ENCODE measurements around the gene GATAD2A.

The GATAD2A gene

DNA sequence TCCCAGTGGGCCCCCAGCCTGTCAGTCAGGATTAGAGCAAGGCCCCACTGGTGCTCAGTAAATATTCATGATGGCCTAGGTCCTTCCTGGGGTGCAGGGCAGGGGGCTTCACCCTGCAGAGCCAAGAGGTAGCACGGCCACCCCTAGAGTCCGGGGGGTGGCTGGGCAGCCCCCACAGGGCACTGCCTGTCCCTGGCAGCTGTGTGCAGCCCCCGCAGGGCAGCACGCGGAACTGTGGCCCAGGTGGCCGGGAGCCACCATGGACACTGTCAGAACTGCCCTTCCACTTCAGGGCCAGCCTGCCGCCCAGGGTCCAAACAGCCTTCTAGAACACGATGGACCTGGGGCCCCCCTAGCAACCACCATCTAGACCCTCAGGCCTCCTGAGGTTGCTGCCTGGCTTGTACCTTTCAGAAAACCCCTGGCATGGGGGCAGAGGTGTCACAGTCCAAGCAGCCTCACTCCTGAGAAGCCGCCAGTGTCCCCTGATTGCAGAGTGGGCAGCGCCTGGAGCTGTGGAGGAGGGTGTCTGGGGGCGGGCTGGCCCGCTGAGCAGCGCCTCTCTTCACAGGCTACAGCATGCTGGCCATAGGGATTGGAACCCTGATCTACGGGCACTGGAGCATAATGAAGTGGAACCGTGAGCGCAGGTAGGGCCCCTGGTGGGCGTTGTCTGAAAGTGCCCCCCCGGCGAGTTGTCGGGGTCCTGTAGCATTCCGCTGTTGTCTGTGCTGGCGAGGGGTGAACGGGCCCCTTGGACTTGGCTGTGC is 120.3 kb downstream of the GATAD2A start:
- no peak overlapping the region for H3K4me3 ChIP-seq (ENCODE audit: low read depth, low read length)
- DNase-seq (ENCODE audit: low read depth), result no peak
- TF ChIP-seq, protein P1, sequence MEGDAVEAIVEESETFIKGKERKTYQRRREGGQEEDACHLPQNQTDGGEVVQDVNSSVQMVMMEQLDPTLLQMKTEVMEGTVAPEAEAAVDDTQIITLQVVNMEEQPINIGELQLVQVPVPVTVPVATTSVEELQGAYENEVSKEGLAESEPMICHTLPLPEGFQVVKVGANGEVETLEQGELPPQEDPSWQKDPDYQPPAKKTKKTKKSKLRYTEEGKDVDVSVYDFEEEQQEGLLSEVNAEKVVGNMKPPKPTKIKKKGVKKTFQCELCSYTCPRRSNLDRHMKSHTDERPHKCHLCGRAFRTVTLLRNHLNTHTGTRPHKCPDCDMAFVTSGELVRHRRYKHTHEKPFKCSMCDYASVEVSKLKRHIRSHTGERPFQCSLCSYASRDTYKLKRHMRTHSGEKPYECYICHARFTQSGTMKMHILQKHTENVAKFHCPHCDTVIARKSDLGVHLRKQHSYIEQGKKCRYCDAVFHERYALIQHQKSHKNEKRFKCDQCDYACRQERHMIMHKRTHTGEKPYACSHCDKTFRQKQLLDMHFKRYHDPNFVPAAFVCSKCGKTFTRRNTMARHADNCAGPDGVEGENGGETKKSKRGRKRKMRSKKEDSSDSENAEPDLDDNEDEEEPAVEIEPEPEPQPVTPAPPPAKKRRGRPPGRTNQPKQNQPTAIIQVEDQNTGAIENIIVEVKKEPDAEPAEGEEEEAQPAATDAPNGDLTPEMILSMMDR (IDR thresholded peaks at IDR 0.05; ENCODE audit: insufficient read depth, low read depth, low read length, missing control alignments), result no peak

GRCh38 chr19:19526581-19527370 is 121.3 kb downstream of the GATAD2A start:
- H3K4me3 ChIP-seq (ENCODE audit: low read depth, low read length), result no peak overlapping the region
- TF ChIP-seq, protein P1 (IDR thresholded peaks at IDR 0.05; ENCODE audit: insufficient read depth, low read depth, low read length, missing control alignments), result no peak
- DNase-seq (ENCODE audit: low read depth), result no peak

DNA sequence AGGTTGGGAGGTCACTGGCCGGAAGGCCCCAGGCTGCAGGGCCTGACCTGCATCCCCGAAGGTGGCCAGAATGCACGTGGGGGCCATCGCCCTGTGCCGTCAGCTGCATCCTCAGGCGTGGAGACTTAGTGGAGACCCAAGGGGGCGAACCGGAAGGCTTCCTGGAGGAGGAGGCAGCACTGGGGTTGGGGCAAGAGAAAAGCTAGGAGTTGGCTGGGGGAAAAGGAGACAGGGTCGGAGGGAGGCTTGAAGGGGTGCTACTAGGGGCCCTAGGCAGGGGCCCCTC is 121.8 kb downstream of the GATAD2A start:
- TF ChIP-seq, protein P1 (IDR thresholded peaks at IDR 0.05; ENCODE audit: insufficient read depth, low read depth, low read length, missing control alignments), result no peak
- no peak overlapping the region for H3K4me3 ChIP-seq (ENCODE audit: low read depth, low read length)
- DNase-seq (ENCODE audit: low read depth), result no peak

DNA sequence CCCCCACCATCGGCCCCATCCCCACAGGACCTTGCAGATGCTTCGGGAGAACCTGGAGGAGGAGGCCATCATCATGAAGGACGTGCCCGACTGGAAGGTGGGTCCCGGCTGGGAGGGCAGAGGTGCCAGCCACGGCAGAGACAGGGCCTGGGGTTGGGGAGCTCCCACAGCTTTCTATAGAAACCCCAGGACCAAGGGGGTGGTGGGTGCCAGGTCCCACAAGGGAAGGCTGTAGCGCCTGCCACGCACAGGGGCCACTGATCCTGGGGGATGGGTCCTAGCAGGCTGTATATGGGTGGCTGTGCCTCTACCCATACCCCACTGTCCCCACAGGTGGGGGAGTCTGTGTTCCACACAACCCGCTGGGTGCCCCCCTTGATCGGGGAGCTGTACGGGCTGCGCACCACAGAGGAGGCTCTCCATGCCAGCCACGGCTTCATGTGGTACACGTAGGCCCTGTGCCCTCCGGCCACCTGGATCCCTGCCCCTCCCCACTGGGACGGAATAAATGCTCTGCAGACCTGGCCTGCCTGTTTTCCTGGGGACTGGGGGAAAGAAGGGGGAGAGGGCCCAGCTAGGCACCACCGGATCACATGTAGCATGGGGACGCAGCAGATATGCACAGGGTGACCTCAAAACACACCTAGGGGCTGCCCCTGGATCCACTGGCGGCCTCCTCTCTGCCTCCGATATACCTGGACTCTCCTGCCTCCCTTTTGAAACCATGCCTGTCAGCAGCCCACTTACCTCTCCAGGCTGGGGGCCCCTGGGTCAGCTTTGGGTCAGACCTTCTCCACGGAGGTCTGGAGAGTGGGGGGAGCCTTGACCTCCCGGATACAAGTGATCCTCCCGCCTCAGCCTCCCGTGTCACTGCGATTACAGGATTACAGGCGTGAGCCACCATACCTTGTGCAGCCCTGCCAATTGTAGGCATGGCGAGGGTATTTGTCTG is 122.5 kb downstream of the GATAD2A start:
- DNase-seq (ENCODE audit: low read depth), result no peak
- TF ChIP-seq, protein P1 (IDR thresholded peaks at IDR 0.05; ENCODE audit: insufficient read depth, low read depth, low read length, missing control alignments), result no peak

GRCh38 chr19:19528721-19529490 is 123.4 kb downstream of the GATAD2A start, which contains the start of gene YJEFN3:
YJEFN3 (plus strand) TSS chr19:19528911; CDS start chr19:19528933, 22 bp downstream.
- DNase-seq (ENCODE audit: low read depth), result no peak
- TF ChIP-seq, protein P1 (IDR thresholded peaks at IDR 0.05; ENCODE audit: insufficient read depth, low read depth, low read length, missing control alignments), result no peak
- H3K4me3 ChIP-seq (ENCODE audit: low read depth, low read length), result no peak within 1 kb of the TSS

More for the DNA sequence above, 122.5 kb downstream of the GATAD2A start:
- H3K4me3 ChIP-seq (ENCODE audit: low read depth, low read length), result no peak overlapping the region
